ENCODE results near the gene POLR1E. TPM values are rescaled to one million over a fixed set of nuclear protein-coding genes. Genes with fewer than 3 reads are reported as not detected.

Gene POLR1E
- polyA plus RNA-seq, 2 donors: 8.1 to 15.2 TPM

Other genes with a start within 250 kb of the POLR1E start
- gene GRHPR, start 63.3 kb upstream of the POLR1E start, polyA plus RNA-seq: 10 to 100 TPM; 36.5 to 92.2 TPM
- 1 to 10 TPM; 6.1 to 9.9 TPM for gene ZBTB5, start 20.5 kb upstream of the POLR1E start, polyA plus RNA-seq
- gene FBXO10, start 90.4 kb downstream of the POLR1E start, polyA plus RNA-seq: 1 to 10 TPM; 2.1 to 3.0 TPM
- 100 to 1,000 TPM in 1 of 2 donors, 10 to 100 TPM in 1; 93.3 to 113 TPM for gene TOMM5, start 106.6 kb downstream of the POLR1E start, polyA plus RNA-seq
- under 1 TPM; 0.04 to 0.12 TPM for gene FRMPD1, start 165.0 kb downstream of the POLR1E start, polyA plus RNA-seq

Data from esophagus (tissue), 2 donors.